A549 (cell line): ENCODE results near the gene C19orf47. TPM values are rescaled to one million over a fixed set of nuclear protein-coding genes. Genes with fewer than 3 reads are reported as not detected.

Experiments
- ATAC-seq, 2 experiments: fragments of 200-7000 bp in 1 of 2; fragments of >200 bp in 1 of 2; cut with Nextera tagmentation in 1 of 2; cut with Tn5 transposase in 1 of 2; 3 replicates each; pipeline versions ENCODE4 v1.8.0 to v1.9.1; 2018 to 2020; ENCODE audit warnings: mild to moderate bottlenecking in 1 of 2, moderate library complexity in 1 of 2
- CTCF ChIA-PET: fragments of 300-600 bp; sonication (Branson Sonifier 250); formaldehyde crosslinking; extraction: SDS; loops from one replicate; lab custom pipeline; 2021; ENCODE audit warnings: antibody characterized with exemption, inconsistent platforms; lab: Yijun Ruan, JAX
- POLR2A ChIA-PET: fragments of 350-600 bp; formaldehyde crosslinking; extraction: SDS; loops from one replicate; lab custom pipeline; 2021; ENCODE audit warnings: antibody characterized with exemption, inconsistent platforms; lab: Yijun Ruan, JAX
- DNase-seq, 2 experiments: peaks; one replicate each; pipeline versions ENCODE4 v3.0.0 to v3.0.0-alpha.2; 2011 to 2016; ENCODE audit warnings: low read depth in 1 of 2, low spot score in 1 of 2
- FAIRE-seq: peaks from 2 replicates; lab custom pipeline; 2011; peaks lifted over from hg19 to GRCh38; lab: Jason Lieb, UNC
- H3K27ac ChIP-seq, 2 experiments: fragments of >200 bp; sonication (Bioruptor Twin); formaldehyde crosslinking; 3 replicates each; pipeline ENCODE4 v1.5.1; 2016 to 2017
- H3K4me1 ChIP-seq: fragments of >200 bp; sonication (Bioruptor Twin); formaldehyde crosslinking; 3 replicates; pipeline ENCODE4 v1.6.1; 2016
- H3K4me2 ChIP-seq: fragments of >200 bp; sonication (Bioruptor Twin); formaldehyde crosslinking; 3 replicates; pipeline ENCODE4 v1.6.1; 2016
- H3K4me3 ChIP-seq: fragments of >200 bp; sonication (Bioruptor Twin); formaldehyde crosslinking; 3 replicates; pipeline ENCODE4 v1.5.1; 2016
- H3K9me3 ChIP-seq: fragments of >200 bp; sonication (Bioruptor Twin); formaldehyde crosslinking; 3 replicates; pipeline ENCODE4 v1.6.1; 2016
- BHLHE40 ChIP-seq: IDR thresholded peaks from 2 replicates; pipeline ENCODE4 v1.6.1; 2012; ENCODE audit warnings: low read depth, low read length, inconsistent platforms
- CBX2 ChIP-seq: fragments of 200-600 bp; sonication (generic); IDR thresholded peaks from 2 replicates; pipeline ENCODE4 v1.6.1; 2016; ENCODE audit warnings: low read depth, mild to moderate bottlenecking, borderline replicate concordance
- CEBPB ChIP-seq, 2 experiments: fragments of >200 bp in 1 of 2; sonication (Bioruptor Twin) in 1 of 2; formaldehyde crosslinking in 1 of 2; IDR thresholded peaks; 2 replicates each; pipeline ENCODE4 v1.6.1; 2012 to 2016
- CHD4 ChIP-seq: fragments of 200-600 bp; sonication (generic); IDR thresholded peaks from 2 replicates; pipeline ENCODE4 v1.6.1; 2016; ENCODE audit warnings: antibody characterized with exemption, mild to moderate bottlenecking, borderline replicate concordance
- EP300 ChIP-seq, 2 experiments: fragments of >200 bp; sonication (Bioruptor Twin); formaldehyde crosslinking; IDR thresholded peaks; 2 replicates in 1 of 2; 3 replicates in 1 of 2; pipeline ENCODE4 v1.6.1; 2016 to 2017
- ESRRA ChIP-seq: fragments of 150-350 bp; IDR thresholded peaks from 2 replicates; pipeline ENCODE4 v1.6.1; 2014; ENCODE audit warnings: mild to moderate bottlenecking, low read length, borderline replicate concordance
- FOSB ChIP-seq: fragments of 250-450 bp; sonication (Bioruptor Pico); IDR thresholded peaks from 2 replicates; pipeline ENCODE4 v1.5.0; 2020; ENCODE audit warnings: mild to moderate bottlenecking, moderate library complexity
- FOSL2 ChIP-seq, 2 experiments: fragments of 450-650 bp in 1 of 2; fragments of >200 bp in 1 of 2; sonication (Bioruptor Twin) in 1 of 2; formaldehyde crosslinking; IDR thresholded peaks; 2 replicates each; pipeline versions ENCODE4 v1.5.0 to v1.6.1; 2016 to 2020; ENCODE audit warnings: mild to moderate bottlenecking in 1 of 2, moderate library complexity in 1 of 2
- HEYL ChIP-seq: fragments of 250-450 bp; sonication (Bioruptor Pico); IDR thresholded peaks from 2 replicates; pipeline ENCODE4 v1.8.0; 2021; ENCODE audit warnings: mild to moderate bottlenecking, moderate library complexity
- HOXA7 ChIP-seq: fragments of 250-450 bp; sonication (Bioruptor Pico); IDR thresholded peaks from 2 replicates; pipeline ENCODE4 v1.5.0; 2020; ENCODE audit warnings: mild to moderate bottlenecking, moderate library complexity
- JUN ChIP-seq, 2 experiments: fragments of >200 bp; sonication (Bioruptor Twin); formaldehyde crosslinking; IDR thresholded peaks; 2 replicates in 1 of 2; 3 replicates in 1 of 2; pipeline ENCODE4 v1.6.1; 2016 to 2017
- KDM5A ChIP-seq: fragments of 200-600 bp; sonication (generic); IDR thresholded peaks from 2 replicates; pipeline ENCODE4 v1.6.1; 2016; ENCODE audit warnings: antibody characterized with exemption, mild to moderate bottlenecking
- MAFK ChIP-seq: fragments of 450-650 bp; IDR thresholded peaks from 2 replicates; pipeline ENCODE4 v1.6.1; 2014; ENCODE audit not compliant: partially characterized antibody
- NFE2L2 ChIP-seq: fragments of 150-350 bp; conservative IDR thresholded peaks from 2 replicates; pipeline ENCODE4 v1.6.1; 2014; ENCODE audit warnings: low read length
- NR3C1 ChIP-seq: fragments of >200 bp; sonication (Bioruptor Twin); formaldehyde crosslinking; IDR thresholded peaks from 3 replicates; pipeline ENCODE4 v1.6.1; 2017
- SREBF2 ChIP-seq: fragments of 450-650 bp; IDR thresholded peaks from 2 replicates; pipeline ENCODE4 v1.6.1; 2014; ENCODE audit warnings: mild to moderate bottlenecking, moderate library complexity
- USF2 ChIP-seq: fragments of 450-650 bp; IDR thresholded peaks from 2 replicates; pipeline ENCODE4 v1.6.1; 2014; ENCODE audit warnings: antibody characterized with exemption
- ZC3H11A ChIP-seq: fragments of 450-650 bp; IDR thresholded peaks from 2 replicates; pipeline ENCODE4 v1.6.1; 2014; ENCODE audit warnings: antibody characterized with exemption, mild to moderate bottlenecking
- ZFP36 ChIP-seq: fragments of 450-650 bp; IDR thresholded peaks from 2 replicates; pipeline ENCODE4 v1.6.1; 2014; ENCODE audit warnings: borderline replicate concordance; ENCODE audit not compliant: partially characterized antibody
- ZNF302 ChIP-seq: fragments of 250-450 bp; sonication (Bioruptor Pico); IDR thresholded peaks from 2 replicates; pipeline ENCODE4 v1.9.0; 2021; ENCODE audit warnings: inconsistent platforms, mild to moderate bottlenecking, moderate library complexity
- WGBS: methylation state at CpG from one replicate; pipeline ENCODE4 v1.1.6; 2017; ENCODE audit errors: missing lambda C conversion rate; 5-methylcytosine and 5-hydroxymethylcytosine counted together
- polyA plus RNA-seq, 4 experiments: library from polyadenylated mRNA; depleted of rRNA in 3 of 4; stranded (reverse); fragments of >200 nt; fragmentation: RNase III in 1 of 4; extraction: RNeasy Plus Mini Kit Qiagen cat#74134 plus additional on column Dnase treatment in 1 of 4; gene quantifications; 2 replicates in 3 of 4; 3 replicates in 1 of 4; pipeline ENCODE4 v1.2.3, GENCODE V29; 2011 to 2017
- TF ChIP-seq, protein P1 (sequence below): IDR thresholded peaks from 2 replicates; pipeline ENCODE4 v1.6.1; 2012; ENCODE audit warnings: low read depth, borderline replicate concordance
- TF ChIP-seq, protein P2 (sequence below): IDR thresholded peaks from 2 replicates; pipeline ENCODE4 v1.6.1; 2012
- TF ChIP-seq, protein P3 (sequence below): fragments of 150-350 bp; IDR thresholded peaks from 2 replicates; pipeline ENCODE4 v1.6.1; 2014; ENCODE audit warnings: low read depth, mild to moderate bottlenecking, low read length

The C19orf47 gene
- polyA plus RNA-seq, 2 of the 4 experiments (the other 2 are of a cell fraction), result 25.7 to 39.8 TPM

GRCh38 chr19:40355975-40356680, 7.9 kb upstream of the C19orf47 start:
- ChIA-PET CTCF (interaction anchor here (0.5 to 2.5 kb wide), 14 partner anchors 9 to 278 kb away, joined by 3 to 11 read pairs (median 3); partner anchors contain the start of gene SERTAD1), POLR2A (interaction anchor here (1.1 kb wide), 1 partner anchor 10 kb away, joined by 5 read pairs; no protein-coding TSS in a partner anchor)
- WGBS, result 77% methylated on average over 9 of the region's 9 CpGs

DNA sequence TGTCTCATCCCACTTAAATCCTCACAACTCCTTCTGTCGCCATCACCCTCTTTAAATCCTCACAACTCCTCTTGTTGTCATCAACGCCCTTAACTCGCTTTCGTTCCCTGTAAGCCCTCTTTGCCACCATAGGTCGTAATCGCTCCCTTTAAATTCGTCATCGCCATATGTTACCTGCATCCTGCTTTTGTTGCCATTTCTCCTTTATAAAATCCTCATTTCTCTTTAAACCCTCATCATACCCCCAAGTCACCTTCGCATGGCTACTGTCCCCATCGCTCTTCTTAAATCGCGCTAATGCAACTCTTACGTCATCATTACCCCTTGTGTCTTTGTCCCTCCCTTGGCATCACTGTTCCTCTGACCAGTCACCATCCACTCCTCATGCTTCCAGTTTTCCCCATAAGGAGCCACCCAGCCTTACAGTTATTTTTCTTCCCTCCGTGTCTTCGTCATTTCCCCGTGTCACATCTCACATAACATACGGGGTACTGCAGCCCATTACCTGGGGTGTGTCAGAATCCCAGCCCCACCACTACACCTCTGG, 837 bp upstream of the C19orf47 start:
- TF ChIP-seq MAFK, result no peak
- TF ChIP-seq CEBPB (IDR thresholded peaks at IDR 0.05), result 0 out of 4 replicates have a peak, but pooled peaks of 1 of the 2 experiments have one; percentile 71
- no peak for TF ChIP-seq ESRRA
- 0 out of 2 replicates have a peak, but pooled peaks have one; percentile 44 for TF ChIP-seq HOXA7 (CRISPR knock-in tag)
- no peak for TF ChIP-seq FOSL2 (IDR thresholded peaks at IDR 0.05)
- TF ChIP-seq FOSL2 (CRISPR knock-in tag; IDR thresholded peaks at IDR 0.05), result peak; percentile 57
- peak overlapping the region; percentile 74 to 81 for H3K27ac ChIP-seq
- H3K4me3 ChIP-seq, result peak overlapping the region; percentile 80
- DNase-seq (peak; percentile 83 to 89), FAIRE-seq (no peak), ATAC-seq (peak in 1 of 2 experiments; percentile 21; a peak in 2 of 6 replicates)
- WGBS, result 5% methylated on average over 17 of the region's 17 CpGs
- peak overlapping the region; percentile 77 for H3K4me2 ChIP-seq
- H3K9me3 ChIP-seq, result no peaks in the 10 kb centered on the region
- ChIA-PET CTCF (interaction anchor here (1.1 to 3.8 kb wide), 4 partner anchors 13 to 44 kb away, joined by 3 to 24 read pairs (median 5); no protein-coding TSS in a partner anchor), POLR2A (interaction anchor here (0.8 to 1.8 kb wide), 13 partner anchors 12 to 516 kb away, joined by 3 to 19 read pairs (median 7); partner anchors contain the start of genes BLVRB and SERTAD1)
- peaks cover 8% of the 10 kb centered on the region for H3K4me1 ChIP-seq

More at GRCh38 chr19:40355975-40356680, 7.9 kb upstream of the C19orf47 start:
- TF ChIP-seq BHLHE40 (no peak), ZFP36 (peak; percentile 38)
- no peak overlapping the region for H3K4me3 ChIP-seq
- no peak overlapping the region for H3K4me2 ChIP-seq
- ATAC-seq (no peak), DNase-seq (no peak), FAIRE-seq (no peak)
- no peak overlapping the region for H3K27ac ChIP-seq
- no peaks in the 10 kb centered on the region for H3K4me1 ChIP-seq
- H3K9me3 ChIP-seq, result no peaks in the 10 kb centered on the region

- no peak for DNase-seq
- no peak overlapping the region for H3K4me3 ChIP-seq
- WGBS, result 82% methylated on average over 7 of the region's 7 CpGs
- ChIA-PET CTCF (interaction anchor here (1.0 to 1.5 kb wide), 2 partner anchors 77 to 205 kb away, joined by 3 read pairs; no protein-coding TSS in a partner anchor), POLR2A (interaction anchor here (0.7 kb wide), 1 partner anchor 180 kb away, joined by 5 read pairs; no protein-coding TSS in a partner anchor)
- no peak for ATAC-seq
- H3K4me2 ChIP-seq, result no peak overlapping the region
- no peaks in the 10 kb centered on the region for H3K9me3 ChIP-seq
- peaks cover 6% of the 10 kb centered on the region for H3K4me1 ChIP-seq
- TF ChIP-seq, protein P1, sequence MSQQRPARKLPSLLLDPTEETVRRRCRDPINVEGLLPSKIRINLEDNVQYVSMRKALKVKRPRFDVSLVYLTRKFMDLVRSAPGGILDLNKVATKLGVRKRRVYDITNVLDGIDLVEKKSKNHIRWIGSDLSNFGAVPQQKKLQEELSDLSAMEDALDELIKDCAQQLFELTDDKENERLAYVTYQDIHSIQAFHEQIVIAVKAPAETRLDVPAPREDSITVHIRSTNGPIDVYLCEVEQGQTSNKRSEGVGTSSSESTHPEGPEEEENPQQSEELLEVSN, result no peak
- TF ChIP-seq MAFK (peak; percentile 3), ZNF302 (CRISPR knock-in tag) (no peak)
- TF ChIP-seq, protein P2, sequence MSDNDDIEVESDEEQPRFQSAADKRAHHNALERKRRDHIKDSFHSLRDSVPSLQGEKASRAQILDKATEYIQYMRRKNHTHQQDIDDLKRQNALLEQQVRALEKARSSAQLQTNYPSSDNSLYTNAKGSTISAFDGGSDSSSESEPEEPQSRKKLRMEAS, result no peak
- TF ChIP-seq, all 56 proteins: peak for 1
- FAIRE-seq, result peak; percentile 74
- H3K27ac ChIP-seq, result no peak overlapping the region
Measured at GRCh38 chr19:40344422-40344821, 3.8 kb downstream of the C19orf47 start.

GRCh38 chr19:40342644-40343311, 5.4 kb downstream of the C19orf47 start:
- DNase-seq, result no peak
- WGBS, result 86% methylated on average over 11 of the region's 11 CpGs
- no peak overlapping the region for H3K27ac ChIP-seq
- peaks cover 5% of the 10 kb centered on the region; the same call in 2 of the 3 replicates for H3K4me1 ChIP-seq
- FAIRE-seq, result peak; percentile 70
- POLR2A ChIA-PET, result no interaction called here
- H3K4me3 ChIP-seq, result no peak overlapping the region
- H3K4me2 ChIP-seq, result no peak overlapping the region
- peak in 1 of 2 experiments; percentile 10; a peak in 1 of 6 replicates for ATAC-seq
- CTCF ChIA-PET, result interaction anchor here (1.5 to 2.0 kb wide), 5 partner anchors 29 to 122 kb away, joined by 3 to 8 read pairs (median 3); no protein-coding TSS in a partner anchor
- H3K9me3 ChIP-seq, result no peaks in the 10 kb centered on the region
- no peak for TF ChIP-seq FOSB (CRISPR knock-in tag)
- no peak for TF ChIP-seq CBX2
- TF ChIP-seq, protein P1, result no peak
- no peak for TF ChIP-seq NR3C1
- no peak for TF ChIP-seq USF2
- no peak for TF ChIP-seq KDM5A
- no peak for TF ChIP-seq HEYL (CRISPR knock-in tag)
- no peak for TF ChIP-seq EP300 (IDR thresholded peaks at IDR 0.05)
- TF ChIP-seq, protein P3, sequence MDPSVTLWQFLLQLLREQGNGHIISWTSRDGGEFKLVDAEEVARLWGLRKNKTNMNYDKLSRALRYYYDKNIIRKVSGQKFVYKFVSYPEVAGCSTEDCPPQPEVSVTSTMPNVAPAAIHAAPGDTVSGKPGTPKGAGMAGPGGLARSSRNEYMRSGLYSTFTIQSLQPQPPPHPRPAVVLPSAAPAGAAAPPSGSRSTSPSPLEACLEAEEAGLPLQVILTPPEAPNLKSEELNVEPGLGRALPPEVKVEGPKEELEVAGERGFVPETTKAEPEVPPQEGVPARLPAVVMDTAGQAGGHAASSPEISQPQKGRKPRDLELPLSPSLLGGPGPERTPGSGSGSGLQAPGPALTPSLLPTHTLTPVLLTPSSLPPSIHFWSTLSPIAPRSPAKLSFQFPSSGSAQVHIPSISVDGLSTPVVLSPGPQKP, result no peak
- no peak for TF ChIP-seq CHD4
- TF ChIP-seq SREBF2, result no peak
- TF ChIP-seq JUN (IDR thresholded peaks at IDR 0.05), result no peak
- no peak for TF ChIP-seq CEBPB (IDR thresholded peaks at IDR 0.05)
- no peak for TF ChIP-seq NFE2L2
- TF ChIP-seq ZC3H11A, result no peak
